Lung (tissue), 12 donors: ENCODE results near the gene CRTC1. TPM values are rescaled to one million over a fixed set of nuclear protein-coding genes. Genes with fewer than 3 reads are reported as not detected.

ENCODE experiments used
- ATAC-seq: fragments of 200-7000 bp; cut with Tn5 transposase; one replicate; pipeline ENCODE4 v1.9.1; 2020; ENCODE audit warnings: moderate number of reproducible peaks; ENCODE audit not compliant: insufficient read depth, low FRiP score
- DNase-seq, 3 donors: peaks; one replicate each; pipeline ENCODE4 v3.0.0-alpha.2; 2013 to 2017
- H3K27ac ChIP-seq, 2 donors: one replicate each; pipeline ENCODE4 v1.5.1; 2013; ENCODE audit warnings: mild to moderate bottlenecking in 2 of 2, moderate library complexity in 2 of 2, control low read depth in 1 of 2, inconsistent platforms in 1 of 2, low read depth in 1 of 2, low read length in 1 of 2
- H3K27me3 ChIP-seq, 3 donors: one replicate each; pipeline ENCODE4 v1.5.1; 2013; ENCODE audit warnings: low read length in 2 of 3; ENCODE audit not compliant: control insufficient read depth in 3 of 3, insufficient read depth in 3 of 3
- H3K36me3 ChIP-seq, 4 donors: one replicate each; pipeline ENCODE4 v1.5.1; 2013; ENCODE audit warnings: low read length in 4 of 4, mild to moderate bottlenecking in 1 of 4, moderate library complexity in 1 of 4; ENCODE audit not compliant: control insufficient read depth in 4 of 4, insufficient read depth in 4 of 4
- H3K4me1 ChIP-seq, 5 donors: one replicate each; pipeline ENCODE4 v1.5.1; 2013; ENCODE audit warnings: low read length in 5 of 5, mild to moderate bottlenecking in 2 of 5, moderate library complexity in 1 of 5; ENCODE audit not compliant: control insufficient read depth in 5 of 5, insufficient read depth in 5 of 5
- H3K4me3 ChIP-seq: one replicate; pipeline ENCODE4 v1.5.1; 2013; ENCODE audit warnings: mild to moderate bottlenecking, control low read depth, moderate library complexity
- H3K9ac ChIP-seq, 2 donors: one replicate each; pipeline ENCODE4 v1.5.1; 2013; ENCODE audit warnings: low read length in 2 of 2, control low read depth in 1 of 2; ENCODE audit not compliant: insufficient read depth in 1 of 2
- H3K9me3 ChIP-seq, 4 donors: one replicate each; pipeline ENCODE4 v1.5.1; 2013; ENCODE audit warnings: low read length in 3 of 4, mild to moderate bottlenecking in 1 of 4, moderate library complexity in 1 of 4; ENCODE audit not compliant: control insufficient read depth in 4 of 4, insufficient read depth in 3 of 4
- WGBS, 2 donors: extraction: QIAGEN DNeasy Blood & Tissue Kit; methylation state at CpG; one replicate each; pipeline ENCODE4 v1.1.7; 2013; 5-methylcytosine and 5-hydroxymethylcytosine counted together
- polyA plus RNA-seq, 2 donors: library from polyadenylated mRNA; stranded (reverse); fragments of 200-250 nt; gene quantifications; one replicate each; pipeline ENCODE4 v1.2.1, GENCODE V29; 2013
- total RNA-seq, 2 donors: library from RNA; depleted of rRNA in 1 of 2; stranded (reverse); fragments of >200 nt in 1 of 2; gene quantifications; one replicate each; pipeline ENCODE4 v1.2.1, GENCODE V29; 2014 to 2021
- TF ChIP-seq, protein P1 (sequence below): IDR thresholded peaks from 2 replicates; pipeline ENCODE4 v1.5.1; 2012; ENCODE audit warnings: mild to moderate bottlenecking; ENCODE audit errors: control extremely low read depth, extremely low read depth
- donor health status: control.
- donor health status: control.
- donor health status: Bipolar disorder and iron deficiency.
- donor health status: healthy.
- donor health status: DM: yes; HTN: yes; CAD: no.

The CRTC1 gene
- total and polyA plus RNA-seq, 4 donors: 4.2 to 16.0 (median 7.3) TPM

DNA sequence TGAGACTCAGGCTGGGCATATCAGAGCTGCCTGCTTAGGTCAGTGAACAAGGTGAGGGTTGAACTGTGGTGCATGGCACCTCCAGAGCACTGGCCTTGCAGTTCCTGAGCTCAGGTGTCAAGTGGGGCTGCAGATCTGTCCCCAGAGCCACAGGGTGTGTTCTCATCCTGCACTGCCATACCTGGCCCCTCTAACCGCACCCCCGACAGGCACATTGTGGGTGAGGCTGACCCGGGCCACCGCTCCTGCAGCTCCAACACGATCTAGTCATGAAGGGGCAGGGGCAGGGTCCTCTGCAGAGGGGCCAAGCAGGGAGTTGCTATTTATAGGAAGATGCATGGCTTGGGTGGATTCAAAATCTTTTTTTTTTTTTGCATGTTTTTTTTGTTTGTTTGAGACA is 16.7 kb upstream of the CRTC1 start:
- Histone ChIP-seq H3K4me3 (no peak overlapping the region), H3K36me3 (peaks cover 0 to 51% (median 0%) of the 10 kb centered on the region in 4 donors), H3K9me3 (peaks cover 0 to 6% (median 0%) of the 10 kb centered on the region in 4 donors), H3K4me1 (peaks cover 0 to 3% (median 2%) of the 10 kb centered on the region in 5 donors), H3K27ac (no peak overlapping the region), H3K9ac (no peak overlapping the region), H3K27me3 (no peaks in the 10 kb centered on the region)
- DNase-seq: no peak
- ATAC-seq: no peak
- WGBS, 2 donors: 93 to 94% methylated on average over 5 of the region's 5 CpGs
- TF ChIP-seq, protein P1, sequence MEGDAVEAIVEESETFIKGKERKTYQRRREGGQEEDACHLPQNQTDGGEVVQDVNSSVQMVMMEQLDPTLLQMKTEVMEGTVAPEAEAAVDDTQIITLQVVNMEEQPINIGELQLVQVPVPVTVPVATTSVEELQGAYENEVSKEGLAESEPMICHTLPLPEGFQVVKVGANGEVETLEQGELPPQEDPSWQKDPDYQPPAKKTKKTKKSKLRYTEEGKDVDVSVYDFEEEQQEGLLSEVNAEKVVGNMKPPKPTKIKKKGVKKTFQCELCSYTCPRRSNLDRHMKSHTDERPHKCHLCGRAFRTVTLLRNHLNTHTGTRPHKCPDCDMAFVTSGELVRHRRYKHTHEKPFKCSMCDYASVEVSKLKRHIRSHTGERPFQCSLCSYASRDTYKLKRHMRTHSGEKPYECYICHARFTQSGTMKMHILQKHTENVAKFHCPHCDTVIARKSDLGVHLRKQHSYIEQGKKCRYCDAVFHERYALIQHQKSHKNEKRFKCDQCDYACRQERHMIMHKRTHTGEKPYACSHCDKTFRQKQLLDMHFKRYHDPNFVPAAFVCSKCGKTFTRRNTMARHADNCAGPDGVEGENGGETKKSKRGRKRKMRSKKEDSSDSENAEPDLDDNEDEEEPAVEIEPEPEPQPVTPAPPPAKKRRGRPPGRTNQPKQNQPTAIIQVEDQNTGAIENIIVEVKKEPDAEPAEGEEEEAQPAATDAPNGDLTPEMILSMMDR: no peak

DNA sequence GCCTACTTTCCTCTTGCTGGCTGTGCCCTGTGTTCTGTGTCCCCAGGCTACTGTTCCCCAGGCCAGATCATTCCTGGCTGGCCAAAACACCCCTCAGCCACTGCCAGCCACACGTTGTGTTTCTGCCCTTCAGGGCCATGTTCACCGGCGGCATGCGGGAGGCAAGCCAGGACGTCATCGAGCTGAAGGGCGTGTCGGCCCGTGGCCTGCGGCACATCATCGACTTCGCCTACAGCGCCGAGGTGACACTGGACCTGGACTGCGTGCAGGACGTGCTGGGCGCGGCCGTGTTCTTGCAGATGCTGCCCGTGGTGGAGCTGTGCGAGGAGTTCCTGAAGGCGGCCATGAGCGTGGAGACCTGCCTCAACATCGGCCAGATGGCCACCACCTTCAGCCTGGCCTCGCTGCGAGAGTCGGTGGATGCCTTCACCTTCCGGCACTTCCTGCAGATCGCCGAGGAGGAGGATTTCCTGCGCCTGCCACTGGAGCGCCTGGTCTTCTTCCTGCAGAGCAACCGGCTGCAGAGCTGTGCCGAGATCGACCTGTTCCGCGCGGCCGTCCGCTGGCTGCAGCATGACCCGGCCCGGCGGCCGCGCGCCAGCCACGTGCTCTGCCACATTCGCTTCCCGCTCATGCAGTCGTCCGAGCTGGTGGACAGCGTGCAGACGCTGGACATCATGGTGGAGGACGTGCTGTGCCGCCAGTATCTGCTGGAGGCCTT is 15.8 kb upstream of the CRTC1 start:
- ATAC-seq: no peak
- H3K36me3 ChIP-seq: peaks cover 0 to 52% (median 0%) of the 10 kb centered on the region in 4 donors
- no peak overlapping the region for H3K4me3 ChIP-seq
- no peak overlapping the region for H3K9ac ChIP-seq
- no peak for DNase-seq
- no peaks in the 10 kb centered on the region for H3K27me3 ChIP-seq
- H3K27ac ChIP-seq: no peak overlapping the region
- TF ChIP-seq, protein P1: no peak
- WGBS, 2 donors: 98% methylated on average over 55 of the region's 55 CpGs
- peaks cover 0 to 6% (median 0%) of the 10 kb centered on the region in 4 donors for H3K9me3 ChIP-seq
- peaks cover 0 to 11% (median 2%) of the 10 kb centered on the region in 5 donors for H3K4me1 ChIP-seq

DNA sequence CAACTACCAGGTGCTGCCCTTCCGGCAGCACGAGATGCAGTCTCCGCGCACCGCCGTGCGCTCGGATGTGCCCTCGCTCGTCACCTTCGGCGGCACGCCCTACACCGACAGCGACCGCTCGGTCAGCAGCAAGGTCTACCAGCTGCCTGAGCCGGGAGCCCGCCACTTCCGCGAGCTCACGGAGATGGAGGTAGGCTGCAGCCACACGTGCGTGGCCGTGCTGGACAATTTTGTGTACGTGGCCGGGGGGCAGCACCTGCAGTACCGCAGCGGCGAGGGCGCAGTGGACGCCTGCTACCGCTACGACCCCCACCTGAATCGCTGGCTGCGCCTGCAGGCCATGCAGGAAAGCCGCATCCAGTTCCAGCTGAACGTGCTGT is 15.2 kb upstream of the CRTC1 start:
- H3K27ac ChIP-seq: no peak overlapping the region
- no peaks in the 10 kb centered on the region for H3K27me3 ChIP-seq
- peaks cover 0 to 52% (median 0%) of the 10 kb centered on the region in 4 donors for H3K36me3 ChIP-seq
- H3K9me3 ChIP-seq: peaks cover 0 to 6% (median 0%) of the 10 kb centered on the region in 4 donors
- ATAC-seq: no peak
- DNase-seq: no peak
- H3K9ac ChIP-seq: no peak overlapping the region
- TF ChIP-seq, protein P1: no peak
- 96 to 98% methylated on average over 38 of the region's 38 CpGs for WGBS, 2 donors
- no peak overlapping the region for H3K4me3 ChIP-seq
- H3K4me1 ChIP-seq: peaks cover 0 to 11% (median 2%) of the 10 kb centered on the region in 5 donors
